Astrocyte of the spinal cord (primary cell): ENCODE data around the gene ECE2.

Experiments used
- DNase-seq: peaks from one replicate; pipeline ENCODE4 v3.0.0; 2011; ENCODE audit warnings: low read depth, low spot score
- H3K4me3 ChIP-seq: 2 replicates; pipeline ENCODE4 v1.5.1; 2011; ENCODE audit warnings: low read depth, mild to moderate bottlenecking, low read length, moderate library complexity
- in situ Hi-C: cut with HindIII; loops from 2 replicates; pipeline ENCODE4 v1.10.0; 2017; ENCODE audit warnings: low sequenced_read_pairs
- TF ChIP-seq, protein P1 (sequence below): IDR thresholded peaks from 2 replicates; pipeline ENCODE4 v1.5.1; 2012; ENCODE audit warnings: low read depth, mild to moderate bottlenecking, low read length, inconsistent platforms

ECE2 gene

GRCh38 chr3:184325715-184326369 lies 50.0 kb downstream of the ECE2 start:
- in situ Hi-C loops: no loop called here
- DNase-seq: no peak
- TF ChIP-seq, protein P1, sequence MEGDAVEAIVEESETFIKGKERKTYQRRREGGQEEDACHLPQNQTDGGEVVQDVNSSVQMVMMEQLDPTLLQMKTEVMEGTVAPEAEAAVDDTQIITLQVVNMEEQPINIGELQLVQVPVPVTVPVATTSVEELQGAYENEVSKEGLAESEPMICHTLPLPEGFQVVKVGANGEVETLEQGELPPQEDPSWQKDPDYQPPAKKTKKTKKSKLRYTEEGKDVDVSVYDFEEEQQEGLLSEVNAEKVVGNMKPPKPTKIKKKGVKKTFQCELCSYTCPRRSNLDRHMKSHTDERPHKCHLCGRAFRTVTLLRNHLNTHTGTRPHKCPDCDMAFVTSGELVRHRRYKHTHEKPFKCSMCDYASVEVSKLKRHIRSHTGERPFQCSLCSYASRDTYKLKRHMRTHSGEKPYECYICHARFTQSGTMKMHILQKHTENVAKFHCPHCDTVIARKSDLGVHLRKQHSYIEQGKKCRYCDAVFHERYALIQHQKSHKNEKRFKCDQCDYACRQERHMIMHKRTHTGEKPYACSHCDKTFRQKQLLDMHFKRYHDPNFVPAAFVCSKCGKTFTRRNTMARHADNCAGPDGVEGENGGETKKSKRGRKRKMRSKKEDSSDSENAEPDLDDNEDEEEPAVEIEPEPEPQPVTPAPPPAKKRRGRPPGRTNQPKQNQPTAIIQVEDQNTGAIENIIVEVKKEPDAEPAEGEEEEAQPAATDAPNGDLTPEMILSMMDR: no peak
- no peak overlapping the region for H3K4me3 ChIP-seq

GRCh38 chr3:184327171-184327570 lies 51.3 kb downstream of the ECE2 start:
- H3K4me3 ChIP-seq: no peak overlapping the region
- TF ChIP-seq, protein P1: no peak
- in situ Hi-C loops: no loop called here
- DNase-seq: no peak

DNA sequence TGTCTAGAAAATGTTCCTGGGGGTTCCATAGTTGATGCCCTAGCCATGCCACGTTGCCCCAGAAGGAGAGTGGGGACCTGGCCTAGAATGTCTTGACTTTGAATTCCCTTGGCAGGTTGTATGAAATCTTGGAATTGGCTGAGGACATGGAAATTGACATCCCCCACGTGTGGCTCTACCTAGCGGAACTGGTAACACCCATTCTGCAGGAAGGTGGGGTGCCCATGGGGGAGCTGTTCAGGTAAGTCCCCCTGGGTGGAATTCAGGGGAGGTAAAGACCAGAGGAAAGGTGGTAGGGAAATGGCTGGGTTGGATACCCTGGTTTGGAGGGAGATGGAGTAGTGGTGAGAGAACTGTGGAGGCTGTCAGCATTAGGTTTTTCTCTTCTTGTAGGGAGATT lies 52.7 kb downstream of the ECE2 start:
- DNase-seq: no peak
- in situ Hi-C loops: no loop called here
- TF ChIP-seq, protein P1: no peak
- H3K4me3 ChIP-seq: no peak overlapping the region

DNA sequence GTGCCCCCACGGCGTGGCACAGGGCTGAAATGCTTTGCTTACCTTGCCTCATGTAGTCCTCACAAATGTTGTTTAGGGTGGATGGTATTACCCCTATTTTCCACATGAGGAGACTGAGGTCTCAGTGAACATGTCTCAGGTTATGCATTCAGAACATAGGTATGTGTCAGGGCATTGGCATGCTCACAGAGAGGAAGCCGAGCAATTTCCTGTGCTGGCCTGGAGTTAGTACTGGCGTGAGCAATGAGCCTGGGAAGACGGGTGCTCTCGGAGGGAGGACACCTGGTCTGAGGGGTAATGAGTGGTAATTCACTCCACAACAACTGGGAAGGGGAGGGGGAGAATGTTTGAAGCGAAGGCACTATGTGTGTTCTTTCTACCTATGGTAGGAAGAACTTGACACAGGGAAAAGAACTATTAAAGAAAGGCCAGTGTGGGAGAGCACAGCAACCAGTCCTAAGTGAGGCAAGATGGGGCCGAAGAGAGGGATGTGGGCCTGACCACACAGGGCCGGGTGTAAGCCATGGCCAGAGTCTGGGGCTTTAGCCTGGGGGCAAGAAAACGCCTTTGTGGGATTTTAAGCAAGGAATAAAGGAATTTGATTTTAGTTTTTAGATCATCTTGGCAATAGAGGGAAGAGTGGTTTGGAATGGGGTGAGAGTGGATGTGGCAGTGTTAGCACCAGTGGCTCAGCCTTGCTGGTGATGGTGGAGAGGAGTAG lies 56.7 kb downstream of the ECE2 start:
- H3K4me3 ChIP-seq: no peak overlapping the region
- in situ Hi-C loops: no loop called here
- peak; percentile 89 for DNase-seq
- TF ChIP-seq, protein P1: no peak

DNA sequence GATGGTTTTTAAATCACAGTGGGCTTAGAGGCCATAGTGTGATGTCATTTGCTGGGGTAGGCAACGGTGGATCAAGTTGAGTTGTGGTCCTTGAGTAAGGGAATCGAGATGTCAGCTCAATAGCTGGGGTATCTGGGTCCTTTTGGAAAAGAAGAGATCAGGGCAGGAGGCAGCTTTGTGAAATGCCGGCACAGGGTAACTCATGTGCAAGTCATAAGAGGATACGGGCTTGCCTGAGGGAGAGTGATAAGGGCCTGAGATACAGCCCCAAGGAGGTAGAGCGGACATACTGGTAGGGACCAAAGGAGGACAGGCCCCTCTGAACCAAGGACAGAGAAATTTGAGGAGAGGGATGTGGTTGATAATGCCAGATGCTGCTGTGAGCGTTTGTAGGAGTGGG lies 57.4 kb downstream of the ECE2 start:
- TF ChIP-seq, protein P1: no peak
- no peak overlapping the region for H3K4me3 ChIP-seq
- in situ Hi-C loops: no loop called here
- no peak for DNase-seq

- TF ChIP-seq, protein P1: no peak
- H3K4me3 ChIP-seq: no peak overlapping the region
- in situ Hi-C loops: no loop called here
- DNase-seq: no peak
Observed at GRCh38 chr3:184333700-184334099, 57.9 kb downstream of the ECE2 start.
